ENCODE data around the gene EIF2B5. TPM values are rescaled to one million over a fixed set of nuclear protein-coding genes. Genes with fewer than 3 reads are reported as not detected.
"Not testable (repeated sequence)": the region's sequence is repeated elsewhere in the genome, so short reads cannot be mapped to it uniquely, and the experiment has no call there.

EIF2B5 gene
- total RNA-seq, 2 donors from 2014 or later, result 48.7 to 64.6 TPM

DNA sequence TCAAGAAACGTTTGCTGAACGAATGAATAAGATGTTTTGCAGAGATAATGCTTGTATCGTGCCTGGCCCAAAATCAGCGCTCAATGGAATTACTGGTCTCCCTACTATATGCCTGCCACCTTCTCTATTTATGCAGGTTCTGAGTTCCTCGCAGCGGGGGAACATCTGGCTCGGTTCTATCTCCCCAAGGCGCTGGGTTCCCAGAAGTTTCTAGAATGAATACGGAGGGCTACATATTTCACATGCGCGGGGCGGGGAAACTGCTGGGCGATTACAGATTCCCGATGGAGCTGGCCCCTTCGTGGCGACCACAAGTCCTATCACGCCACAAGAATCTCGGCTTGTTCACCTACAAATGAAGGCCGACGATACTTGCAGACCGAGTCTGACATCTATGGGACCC, 411 bp upstream of the EIF2B5 start:
- Mint-ChIP-seq H3K9me3 (no peaks in the 10 kb centered on the region), H3K4me1 (peaks cover 14% of the 10 kb centered on the region), H3K4me3 (peak overlapping the region; percentile 99), H3K27me3 (no peaks in the 10 kb centered on the region), H3K36me3 (ENCODE audit: low read depth) (peaks cover 49% of the 10 kb centered on the region), H3K27ac (peak overlapping the region; percentile 98)
- ATAC-seq (replicated peaks), result peak; percentile 46

DNA sequence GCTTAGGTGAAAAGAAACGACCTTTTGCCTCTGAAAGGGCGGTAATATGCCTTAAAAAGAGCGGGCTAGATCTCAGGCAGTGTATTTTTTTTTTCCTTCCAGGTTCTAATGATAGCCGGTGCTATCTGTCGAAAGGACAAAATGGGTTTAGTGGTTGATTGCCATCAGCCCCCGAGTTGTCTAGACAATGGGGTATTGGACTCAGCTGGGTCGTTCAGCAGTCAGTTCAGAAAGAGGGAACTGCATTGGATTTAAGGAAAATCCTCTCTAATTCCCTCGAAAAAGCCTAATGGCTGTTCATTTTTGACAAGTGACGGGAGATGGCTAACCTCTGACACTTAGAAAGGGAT, 728 bp downstream of the EIF2B5 start:
- Mint-ChIP-seq H3K4me3 (peak overlapping the region; percentile 99), H3K4me1 (peaks cover 20% of the 10 kb centered on the region), H3K27ac (peak overlapping the region; percentile 98), H3K9me3 (no peaks in the 10 kb centered on the region), H3K27me3 (no peaks in the 10 kb centered on the region), H3K36me3 (ENCODE audit: low read depth) (peaks cover 61% of the 10 kb centered on the region)
- no peak for ATAC-seq (replicated peaks)

GRCh38 chr3:184140436-184140835, 5.3 kb downstream of the EIF2B5 start:
- Mint-ChIP-seq H3K4me3 (no peak overlapping the region), H3K27ac (no peak overlapping the region), H3K4me1 (peaks cover 20% of the 10 kb centered on the region), H3K36me3 (ENCODE audit: low read depth) (peaks cover 100% of the 10 kb centered on the region), H3K9me3 (no peaks in the 10 kb centered on the region), H3K27me3 (no peaks in the 10 kb centered on the region)
- no peak for ATAC-seq (replicated peaks)

GRCh38 chr3:184142199-184142598, 7.0 kb downstream of the EIF2B5 start:
- ATAC-seq (replicated peaks), result no peak

GRCh38 chr3:184143327-184143726, 8.2 kb downstream of the EIF2B5 start:
- peaks cover 6% of the 10 kb centered on the region for H3K4me1 Mint-ChIP-seq
- peaks cover 87% of the 10 kb centered on the region for H3K36me3 Mint-ChIP-seq (ENCODE audit: low read depth)
- H3K4me3 Mint-ChIP-seq, result no peak overlapping the region
- peak overlapping the region; percentile 5 for H3K27ac Mint-ChIP-seq
- no peaks in the 10 kb centered on the region for H3K27me3 Mint-ChIP-seq
- ATAC-seq (replicated peaks), result peak; percentile 66
- no peaks in the 10 kb centered on the region for H3K9me3 Mint-ChIP-seq

More at GRCh38 chr3:184142199-184142598, 7.0 kb downstream of the EIF2B5 start:
- Mint-ChIP-seq H3K4me3 (no peak overlapping the region), H3K27ac (no peak overlapping the region), H3K27me3 (no peaks in the 10 kb centered on the region), H3K4me1 (peaks cover 9% of the 10 kb centered on the region), H3K36me3 (ENCODE audit: low read depth) (peaks cover 99% of the 10 kb centered on the region), H3K9me3 (no peaks in the 10 kb centered on the region)

DNA sequence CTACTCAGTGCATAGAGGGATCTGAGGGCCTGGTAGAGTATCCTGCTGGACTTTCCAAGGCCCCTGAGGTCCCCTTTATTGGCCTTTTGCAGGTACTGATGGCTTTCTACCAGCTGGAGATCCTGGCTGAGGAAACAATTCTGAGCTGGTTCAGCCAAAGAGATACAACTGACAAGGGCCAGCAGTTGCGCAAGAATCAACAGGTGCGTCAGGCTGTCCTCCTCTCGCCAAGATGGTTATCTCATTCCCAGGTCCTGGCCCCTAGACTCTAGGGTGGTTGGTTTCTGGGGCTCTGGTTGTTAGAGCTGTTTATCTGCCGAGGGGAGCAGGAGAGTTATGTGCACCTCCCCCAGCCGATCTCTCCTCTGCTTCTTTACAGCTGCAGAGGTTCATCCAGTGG, 9.3 kb downstream of the EIF2B5 start:
- Mint-ChIP-seq H3K9me3 (no peaks in the 10 kb centered on the region), H3K4me3 (no peak overlapping the region), H3K27ac (no peak overlapping the region), H3K4me1 (peaks cover 6% of the 10 kb centered on the region), H3K27me3 (no peaks in the 10 kb centered on the region), H3K36me3 (ENCODE audit: low read depth) (peaks cover 76% of the 10 kb centered on the region)
- no peak for ATAC-seq (replicated peaks)

- Mint-ChIP-seq H3K9me3 (no peaks in the 10 kb centered on the region), H3K27me3 (no peaks in the 10 kb centered on the region), H3K4me1 (peaks cover 4% of the 10 kb centered on the region), H3K27ac (no peak overlapping the region), H3K4me3 (no peak overlapping the region), H3K36me3 (ENCODE audit: low read depth) (peaks cover 69% of the 10 kb centered on the region)
- ATAC-seq (replicated peaks), result peak; percentile 81
Measured at GRCh38 chr3:184145111-184145524, 10.0 kb downstream of the EIF2B5 start.

GRCh38 chr3:184145751-184146270, 10.7 kb downstream of the EIF2B5 start:
- Mint-ChIP-seq H3K4me1 (no peaks in the 10 kb centered on the region), H3K27ac (no peak overlapping the region), H3K4me3 (no peak overlapping the region), H3K9me3 (no peaks in the 10 kb centered on the region), H3K36me3 (ENCODE audit: low read depth) (peaks cover 62% of the 10 kb centered on the region), H3K27me3 (no peaks in the 10 kb centered on the region)
- no peak for ATAC-seq (replicated peaks)

GRCh38 chr3:184148076-184148475, 12.9 kb downstream of the EIF2B5 start:
- Mint-ChIP-seq H3K27me3 (no peaks in the 10 kb centered on the region), H3K4me1 (no peaks in the 10 kb centered on the region), H3K9me3 (no peaks in the 10 kb centered on the region), H3K36me3 (ENCODE audit: low read depth) (peaks cover 40% of the 10 kb centered on the region), H3K27ac (no peak overlapping the region), H3K4me3 (no peak overlapping the region)
- no peak for ATAC-seq (replicated peaks)

- H3K4me1 Mint-ChIP-seq, result no peaks in the 10 kb centered on the region
- no peak for ATAC-seq (replicated peaks)
- no peaks in the 10 kb centered on the region for H3K27me3 Mint-ChIP-seq
Measured at GRCh38 chr3:184149123-184149522, 14.0 kb downstream of the EIF2B5 start.

GRCh38 chr3:184149770-184150169, 14.6 kb downstream of the EIF2B5 start:
- not testable (repeated sequence) for ATAC-seq (replicated peaks); H3K27ac Mint-ChIP-seq; H3K27me3 Mint-ChIP-seq; H3K4me3 Mint-ChIP-seq; H3K4me1 Mint-ChIP-seq; H3K9me3 Mint-ChIP-seq
- peaks cover 23% of the 10 kb centered on the region for H3K36me3 Mint-ChIP-seq (ENCODE audit: low read depth)

More at GRCh38 chr3:184149123-184149522, 14.0 kb downstream of the EIF2B5 start:
- H3K27ac Mint-ChIP-seq, result no peak overlapping the region
- H3K4me3 Mint-ChIP-seq, result no peak overlapping the region
- peaks cover 29% of the 10 kb centered on the region for H3K36me3 Mint-ChIP-seq (ENCODE audit: low read depth)
- H3K9me3 Mint-ChIP-seq, result no peaks in the 10 kb centered on the region

GRCh38 chr3:184154885-184155643, 19.9 kb downstream of the EIF2B5 start, which contains the start of gene DVL3:
Gene DVL3 (plus strand): TSS chr3:184155377. CDS start chr3:184155636, 259 bp downstream.
- H3K4me3 Mint-ChIP-seq, result peak within 1 kb of the TSS; percentile 94
- no peaks in the 10 kb centered on the region for H3K27me3 Mint-ChIP-seq
- peak within 1 kb of the TSS; percentile 92 for H3K27ac Mint-ChIP-seq
- peak; percentile 83 for ATAC-seq (replicated peaks)
- no peaks in the 10 kb centered on the region for H3K9me3 Mint-ChIP-seq
- H3K4me1 Mint-ChIP-seq, result peaks cover 5% of the 10 kb centered on the region
- peaks cover 5% of the 10 kb centered on the region for H3K36me3 Mint-ChIP-seq (ENCODE audit: low read depth)

DNA sequence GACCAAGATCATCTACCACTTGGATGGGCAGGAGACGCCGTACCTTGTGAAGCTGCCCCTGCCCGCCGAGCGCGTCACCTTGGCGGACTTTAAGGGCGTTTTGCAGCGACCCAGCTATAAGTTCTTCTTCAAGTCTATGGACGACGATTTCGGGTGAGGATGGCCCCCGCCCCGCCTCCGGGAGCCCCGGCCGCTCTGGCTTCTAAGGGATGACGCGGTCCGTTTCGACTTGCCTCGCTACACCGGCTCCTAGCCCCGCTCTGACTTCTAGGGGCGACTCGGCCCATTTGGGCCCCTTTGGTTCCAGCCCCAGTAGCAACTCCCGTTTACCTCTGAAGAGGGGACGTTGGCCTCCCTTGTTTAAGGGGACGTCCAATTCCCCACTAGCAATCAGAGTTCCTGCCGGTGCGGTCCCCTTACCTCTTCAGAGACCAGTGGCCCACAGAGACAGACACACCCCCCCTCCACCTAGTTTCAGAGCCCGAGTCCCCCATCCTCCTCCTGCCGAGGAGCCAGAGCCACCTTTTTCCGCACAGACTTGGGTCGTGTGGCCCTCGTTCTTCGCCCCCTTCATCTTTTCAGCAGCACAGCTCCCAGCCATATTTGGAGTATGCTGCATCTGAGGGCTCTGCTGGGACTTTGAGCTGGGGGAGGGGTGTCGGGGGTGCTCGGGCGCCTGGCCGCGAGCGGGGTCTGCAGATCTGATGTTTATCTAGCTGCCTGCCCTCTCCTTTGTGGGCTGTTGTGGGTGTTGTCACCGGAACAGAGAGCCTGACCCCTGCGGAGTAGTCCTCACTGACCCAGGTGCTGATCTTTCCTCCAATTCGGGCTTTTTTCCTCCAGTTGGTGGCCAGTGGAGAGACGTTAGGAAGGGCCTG, 20.7 kb downstream of the EIF2B5 start:
- peak overlapping the region; percentile 92 for H3K27ac Mint-ChIP-seq
- peak; percentile 78 for ATAC-seq (replicated peaks)
- peaks cover 11% of the 10 kb centered on the region for H3K4me1 Mint-ChIP-seq
- no peaks in the 10 kb centered on the region for H3K9me3 Mint-ChIP-seq
- no peaks in the 10 kb centered on the region for H3K27me3 Mint-ChIP-seq
- peaks cover 5% of the 10 kb centered on the region for H3K36me3 Mint-ChIP-seq (ENCODE audit: low read depth)
- H3K4me3 Mint-ChIP-seq, result peak overlapping the region; percentile 94

- Mint-ChIP-seq H3K27ac (peak overlapping the region; percentile 92), H3K27me3 (no peaks in the 10 kb centered on the region), H3K9me3 (no peaks in the 10 kb centered on the region), H3K4me3 (peak overlapping the region; percentile 94), H3K4me1 (peaks cover 14% of the 10 kb centered on the region), H3K36me3 (ENCODE audit: low read depth) (peaks cover 8% of the 10 kb centered on the region)
- ATAC-seq (replicated peaks), result no peak
Measured at GRCh38 chr3:184156522-184156955, 21.4 kb downstream of the EIF2B5 start.

Data from activated T-helper 17 cell treated with anti-CD3 and anti-CD28 coated beads, Interleukin-2, amount 50 U/mL, for 72 hours (primary cell).